Measurements from ENCODE around the gene INHA.

The INHA gene

DNA sequence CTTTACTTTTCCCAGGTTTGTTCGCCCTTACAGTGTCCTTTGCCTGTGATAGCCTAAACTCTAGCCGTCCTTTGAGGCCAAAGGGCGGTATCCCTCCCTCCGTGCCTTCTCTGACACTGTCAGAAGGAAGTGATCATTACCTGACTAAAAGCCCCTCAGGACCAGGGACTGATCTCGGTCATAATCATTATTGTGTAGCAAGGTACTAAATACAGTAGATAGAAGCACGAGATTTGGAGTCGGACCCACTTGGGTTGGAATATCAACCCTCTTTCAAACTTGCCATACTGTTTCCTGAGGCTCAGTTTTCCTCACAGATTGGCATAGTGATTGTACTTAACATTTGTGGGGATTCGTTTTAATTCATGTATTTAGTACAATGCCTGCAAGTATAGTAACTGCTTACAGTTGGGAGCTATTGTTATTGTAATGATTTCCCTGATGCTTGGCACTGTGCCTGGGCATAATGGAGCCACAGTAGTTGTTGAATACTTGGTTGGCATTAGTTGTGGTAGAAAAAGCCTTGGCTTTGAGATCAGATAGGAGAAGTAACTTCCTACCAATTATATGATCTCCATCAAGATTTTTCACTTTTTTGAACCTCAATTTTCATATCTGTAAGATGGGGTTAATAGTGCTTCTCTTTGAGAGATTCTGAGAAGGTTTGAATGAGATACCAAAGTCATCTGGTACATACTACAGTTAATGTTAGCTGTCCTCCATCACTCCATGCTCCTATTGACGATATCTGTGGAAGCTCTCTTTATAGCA, 26.4 kb downstream of the INHA start:
- Histone ChIP-seq H3K4me1 (ENCODE audit: control insufficient read depth in 1 of 2, insufficient read depth in 1 of 2, low read depth in 1 of 2, low read length in 1 of 2) (peaks cover 21% of the 10 kb centered on the region in 2 experiments), H3K9me3 (no peaks in the 10 kb centered on the region), H3K27me3 (no peaks in the 10 kb centered on the region), H3K4me3 (ENCODE audit: low read depth in 1 of 2, low read length in 1 of 2) (peak overlapping the region; percentile 85 to 98), H3K36me3 (peaks cover 16% of the 10 kb centered on the region), H3K27ac (peak overlapping the region; percentile 85)
- TF ChIP-seq, protein P1, sequence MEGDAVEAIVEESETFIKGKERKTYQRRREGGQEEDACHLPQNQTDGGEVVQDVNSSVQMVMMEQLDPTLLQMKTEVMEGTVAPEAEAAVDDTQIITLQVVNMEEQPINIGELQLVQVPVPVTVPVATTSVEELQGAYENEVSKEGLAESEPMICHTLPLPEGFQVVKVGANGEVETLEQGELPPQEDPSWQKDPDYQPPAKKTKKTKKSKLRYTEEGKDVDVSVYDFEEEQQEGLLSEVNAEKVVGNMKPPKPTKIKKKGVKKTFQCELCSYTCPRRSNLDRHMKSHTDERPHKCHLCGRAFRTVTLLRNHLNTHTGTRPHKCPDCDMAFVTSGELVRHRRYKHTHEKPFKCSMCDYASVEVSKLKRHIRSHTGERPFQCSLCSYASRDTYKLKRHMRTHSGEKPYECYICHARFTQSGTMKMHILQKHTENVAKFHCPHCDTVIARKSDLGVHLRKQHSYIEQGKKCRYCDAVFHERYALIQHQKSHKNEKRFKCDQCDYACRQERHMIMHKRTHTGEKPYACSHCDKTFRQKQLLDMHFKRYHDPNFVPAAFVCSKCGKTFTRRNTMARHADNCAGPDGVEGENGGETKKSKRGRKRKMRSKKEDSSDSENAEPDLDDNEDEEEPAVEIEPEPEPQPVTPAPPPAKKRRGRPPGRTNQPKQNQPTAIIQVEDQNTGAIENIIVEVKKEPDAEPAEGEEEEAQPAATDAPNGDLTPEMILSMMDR (IDR thresholded peaks at IDR 0.05) = no peak

DNA sequence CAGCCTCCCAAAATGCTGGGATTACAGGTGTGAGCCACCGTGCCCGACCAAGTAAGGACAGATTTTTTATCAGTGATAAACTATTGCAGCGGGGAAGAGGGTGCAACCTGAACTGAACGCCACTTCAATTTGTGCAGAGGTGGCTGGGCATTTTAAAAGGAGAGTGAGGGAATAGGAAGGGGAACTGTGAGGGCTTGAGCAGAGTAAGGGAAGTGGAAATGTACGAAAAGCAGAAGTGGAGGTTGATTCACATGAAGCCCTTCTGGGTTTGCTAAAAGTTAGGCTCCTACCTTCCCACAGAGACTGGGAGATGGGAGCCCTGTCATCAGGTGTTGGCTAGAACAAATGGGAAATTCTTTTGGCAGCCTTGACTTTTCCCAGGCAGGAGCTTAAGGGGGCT, 31.7 kb downstream of the INHA start:
- Histone ChIP-seq H3K27ac (peak overlapping the region; percentile 90), H3K4me1 (ENCODE audit: control insufficient read depth in 1 of 2, insufficient read depth in 1 of 2, low read depth in 1 of 2, low read length in 1 of 2) (peaks cover 16 to 18% of the 10 kb centered on the region in 2 experiments), H3K27me3 (no peaks in the 10 kb centered on the region), H3K9me3 (no peaks in the 10 kb centered on the region), H3K4me3 (ENCODE audit: low read depth in 1 of 2, low read length in 1 of 2) (peak overlapping the region in 1 of 2 experiments; percentile 32), H3K36me3 (peaks cover 49% of the 10 kb centered on the region)
- TF ChIP-seq, protein P1 (IDR thresholded peaks at IDR 0.05) = no peak

DNA sequence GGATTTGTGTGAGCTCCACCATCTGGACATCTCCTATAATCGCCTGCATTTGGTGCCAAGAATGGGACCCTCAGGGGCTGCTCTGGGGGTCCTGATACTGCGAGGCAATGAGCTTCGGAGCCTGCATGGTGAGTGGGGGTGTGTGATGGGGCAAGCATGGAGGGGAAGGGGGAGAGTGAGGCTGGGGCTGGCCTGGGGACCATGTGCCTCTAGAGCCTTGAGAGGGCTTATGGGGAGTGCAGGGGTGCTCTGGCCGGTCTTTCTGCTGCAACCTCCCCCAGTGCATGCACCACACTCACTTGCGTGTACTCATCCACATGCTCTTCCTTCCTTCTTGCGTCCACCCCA, 33.5 kb downstream of the INHA start:
- H3K27ac ChIP-seq = no peak overlapping the region
- no peak overlapping the region for H3K4me3 ChIP-seq (ENCODE audit: low read depth in 1 of 2, low read length in 1 of 2)
- no peaks in the 10 kb centered on the region for H3K9me3 ChIP-seq
- H3K4me1 ChIP-seq (ENCODE audit: control insufficient read depth in 1 of 2, insufficient read depth in 1 of 2, low read depth in 1 of 2, low read length in 1 of 2) = peaks cover 16 to 18% of the 10 kb centered on the region in 2 experiments
- H3K27me3 ChIP-seq = no peaks in the 10 kb centered on the region
- H3K36me3 ChIP-seq = peaks cover 64% of the 10 kb centered on the region
- TF ChIP-seq, protein P1 (IDR thresholded peaks at IDR 0.05) = no peak

DNA sequence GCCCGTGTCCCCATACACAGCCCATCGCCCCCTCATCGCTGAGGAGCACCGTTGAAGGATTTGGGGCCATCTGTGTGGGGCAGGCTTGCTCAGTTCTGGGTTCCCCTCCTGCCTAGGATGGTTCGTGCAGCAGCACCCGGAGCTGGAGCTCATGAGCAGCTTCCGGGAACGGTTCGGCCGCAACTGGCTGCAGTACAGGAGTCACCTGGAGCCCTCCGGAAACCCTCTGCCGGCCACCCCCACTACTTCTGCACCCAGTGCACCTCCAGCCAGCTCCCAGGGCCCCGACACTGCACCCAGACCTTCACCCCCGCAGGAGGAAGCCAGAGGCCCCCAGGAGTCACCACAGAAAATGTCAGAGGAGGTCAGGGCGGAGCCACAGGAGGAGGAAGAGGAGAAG, 35.8 kb downstream of the INHA start:
- Histone ChIP-seq H3K27ac (no peak overlapping the region), H3K4me3 (ENCODE audit: low read depth in 1 of 2, low read length in 1 of 2) (no peak overlapping the region), H3K9me3 (no peaks in the 10 kb centered on the region), H3K27me3 (no peaks in the 10 kb centered on the region), H3K4me1 (ENCODE audit: control insufficient read depth in 1 of 2, insufficient read depth in 1 of 2, low read depth in 1 of 2, low read length in 1 of 2) (peaks cover 16 to 21% of the 10 kb centered on the region in 2 experiments), H3K36me3 (peaks cover 72% of the 10 kb centered on the region)
- TF ChIP-seq, protein P1 (IDR thresholded peaks at IDR 0.05) = no peak

DNA sequence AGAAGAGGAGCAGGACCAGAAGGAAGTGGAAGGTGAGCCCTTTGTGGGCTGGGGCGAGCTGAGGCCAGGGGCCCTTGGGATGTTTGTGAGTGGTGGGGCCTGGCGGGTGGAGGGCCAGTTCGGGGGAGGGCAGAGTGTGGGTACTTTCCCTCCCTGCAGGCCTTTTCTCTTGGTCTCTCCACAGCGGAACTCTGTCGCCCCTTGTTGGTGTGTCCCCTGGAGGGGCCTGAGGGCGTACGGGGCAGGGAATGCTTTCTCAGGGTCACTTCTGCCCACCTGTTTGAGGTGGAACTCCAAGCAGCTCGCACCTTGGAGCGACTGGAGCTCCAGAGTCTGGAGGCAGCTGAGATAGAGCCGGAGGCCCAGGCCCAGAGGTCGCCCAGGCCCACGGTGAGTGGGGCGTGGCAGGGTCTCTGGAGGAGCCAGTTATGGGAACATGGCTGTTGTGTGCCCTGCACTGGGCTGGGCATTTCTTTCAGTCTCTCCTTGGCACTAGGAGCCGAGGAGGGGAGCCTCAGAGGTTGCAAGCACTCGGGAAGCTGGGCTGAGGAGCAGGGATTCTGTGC, 36.4 kb downstream of the INHA start:
- Histone ChIP-seq H3K4me3 (ENCODE audit: low read depth in 1 of 2, low read length in 1 of 2) (no peak overlapping the region), H3K9me3 (no peaks in the 10 kb centered on the region), H3K36me3 (peaks cover 74% of the 10 kb centered on the region), H3K27me3 (no peaks in the 10 kb centered on the region), H3K4me1 (ENCODE audit: control insufficient read depth in 1 of 2, insufficient read depth in 1 of 2, low read depth in 1 of 2, low read length in 1 of 2) (peaks cover 11 to 16% of the 10 kb centered on the region in 2 experiments), H3K27ac (no peak overlapping the region)
- TF ChIP-seq, protein P1 (IDR thresholded peaks at IDR 0.05) = no peak
